HG03045 (cell line): ENCODE measurements around the gene TTC5.
"Not testable (repeated sequence)": the region's sequence is repeated elsewhere in the genome, so short reads cannot be mapped to it uniquely, and the experiment has no call there.

Experiments
- ATAC-seq: cut with Tn5 transposase; IDR thresholded peaks from one replicate; pipeline ENCODE4 v1.9.1; 2021; ENCODE audit warnings: mild to moderate bottlenecking, moderate library complexity; ENCODE audit not compliant: unreplicated experiment

The TTC5 gene

DNA sequence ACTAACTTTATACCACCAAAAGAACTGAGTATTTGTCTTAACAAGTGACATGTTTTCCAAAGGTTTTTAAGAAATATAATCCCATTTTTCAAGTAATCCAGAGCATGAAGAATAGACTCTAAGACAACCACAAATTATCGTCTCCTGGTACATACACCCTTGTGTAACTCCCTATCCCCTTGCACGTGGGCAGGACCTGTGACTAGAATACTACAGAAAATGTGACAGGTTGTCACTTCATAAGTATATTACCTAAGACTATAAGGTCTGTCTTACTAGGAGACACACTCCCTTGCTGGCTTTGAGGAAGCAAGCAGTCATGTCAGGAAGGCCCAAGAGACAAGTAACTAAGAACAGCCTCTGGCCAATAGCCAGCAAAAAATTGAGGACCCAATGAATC is 8.3 kb upstream of the TTC5 start:
- no peak for ATAC-seq

- ATAC-seq, result no peak
Measured at GRCh38 chr14:20306079-20306423, 300 bp upstream of the TTC5 start.

- ATAC-seq, result no peak
Measured at GRCh38 chr14:20302042-20302755, 3.6 kb downstream of the TTC5 start.

- peak; percentile 84 for ATAC-seq
Measured at GRCh38 chr14:20295067-20295466, 10.7 kb downstream of the TTC5 start.

GRCh38 chr14:20294636-20295035 is 11.1 kb downstream of the TTC5 start:
- no peak for ATAC-seq

DNA sequence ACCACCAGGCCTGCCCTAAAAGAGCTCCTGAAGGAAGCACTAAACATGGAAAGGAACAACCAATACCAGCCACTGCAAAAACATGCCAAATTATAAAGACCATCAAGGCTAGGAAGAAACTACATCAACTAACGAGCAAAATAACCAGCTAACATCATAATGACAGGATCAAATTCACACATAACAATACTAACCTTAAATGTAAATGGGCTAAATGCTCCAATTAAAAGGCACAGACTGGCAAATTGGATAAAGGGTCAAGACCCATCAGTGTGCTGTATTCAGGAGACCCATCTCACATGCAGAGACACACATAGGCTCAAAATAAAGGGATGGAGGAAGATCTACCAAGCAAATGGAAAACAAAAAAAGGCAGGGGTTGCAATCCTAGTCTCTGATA is 23.8 kb downstream of the TTC5 start:
- not testable (repeated sequence) for ATAC-seq

GRCh38 chr14:20280265-20280664 is 25.5 kb downstream of the TTC5 start:
- not testable (repeated sequence) for ATAC-seq

GRCh38 chr14:20278414-20278813 is 27.3 kb downstream of the TTC5 start:
- ATAC-seq, result no peak

- no peak for ATAC-seq
Measured at GRCh38 chr14:20277409-20277808, 28.3 kb downstream of the TTC5 start.

DNA sequence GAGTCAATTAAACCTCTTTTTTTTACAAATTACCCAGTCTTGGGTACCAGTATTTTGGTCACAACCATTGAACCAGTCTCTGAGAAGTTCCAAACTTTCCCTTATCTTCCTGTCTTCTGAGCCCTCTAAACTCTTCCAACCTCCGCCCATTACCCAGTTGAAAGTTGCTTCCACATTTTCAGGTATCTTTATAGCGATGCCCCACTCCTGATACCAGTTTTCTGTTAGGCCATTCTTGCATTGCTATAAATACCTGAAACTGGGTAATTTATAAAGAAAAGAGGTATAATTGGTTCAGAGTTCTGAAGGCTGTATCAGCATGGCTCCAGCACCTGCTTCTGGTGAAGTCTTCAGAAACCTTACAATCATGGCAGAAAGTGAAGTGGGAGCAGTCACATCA is 31.7 kb downstream of the TTC5 start:
- ATAC-seq, result no peak

DNA sequence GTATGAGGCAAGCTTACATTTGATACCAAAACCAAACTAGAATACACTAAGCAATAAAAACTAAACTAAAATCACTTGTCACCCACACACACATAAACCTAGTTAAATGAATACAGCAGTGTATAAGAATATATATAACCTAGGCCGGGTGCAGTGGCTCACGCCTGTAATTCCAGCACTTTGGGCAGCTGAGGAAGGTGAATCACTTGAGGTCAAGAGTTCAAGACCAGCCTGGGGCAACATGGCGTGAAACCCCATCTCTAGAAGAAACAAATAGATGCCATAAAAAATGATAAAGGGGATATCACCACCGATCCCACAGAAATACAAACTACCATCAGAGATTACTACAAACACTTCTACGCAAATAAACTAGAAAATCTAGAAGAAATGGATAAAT is 41.4 kb downstream of the TTC5 start:
- not testable (repeated sequence) for ATAC-seq

- ATAC-seq, result no peak
Measured at GRCh38 chr14:20262642-20263128, 43.1 kb downstream of the TTC5 start.

DNA sequence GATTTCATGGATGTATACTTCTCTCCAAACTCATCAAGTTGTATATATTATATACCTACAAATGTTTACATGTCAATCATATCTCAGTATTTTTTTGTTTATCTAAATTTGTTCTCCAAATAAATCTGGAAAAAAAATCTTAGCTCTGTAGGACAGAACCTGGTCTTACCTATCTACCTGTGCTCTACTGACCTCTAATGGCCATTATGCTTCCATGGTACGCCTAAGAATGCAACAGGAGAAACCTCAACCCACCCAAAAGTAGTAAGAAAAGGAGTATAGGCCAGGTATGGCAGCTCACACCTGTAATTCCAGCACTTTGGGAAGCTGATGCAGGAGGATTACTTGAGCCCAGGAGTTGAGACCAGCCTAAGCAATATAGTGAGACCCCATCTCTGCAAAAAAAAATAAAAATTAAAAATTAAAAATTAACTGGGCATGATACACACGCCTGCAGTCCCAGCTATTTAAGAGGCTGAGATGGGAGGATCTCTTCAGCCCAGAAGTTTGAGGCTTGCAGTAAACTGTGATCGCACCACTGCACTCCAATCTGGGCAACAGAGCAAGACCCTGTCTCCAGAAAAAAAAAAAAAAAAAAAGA is 58.0 kb downstream of the TTC5 start:
- ATAC-seq, result no peak
